Measurements from ENCODE around the gene ZNF853. TPM values are rescaled to one million over a fixed set of nuclear protein-coding genes. Genes with fewer than 3 reads are reported as not detected.

ZNF853 gene
- total and polyA plus RNA-seq, 2 of the 8 experiments (the other 6 are each of a cell fraction or from before 2014, with no cell fraction given), result 4.3 to 5.7 TPM

GRCh38 chr7:6631605-6632004, 16.2 kb downstream of the ZNF853 start:
- CTCF ChIA-PET (ENCODE audit: partially characterized antibody), result interaction anchor here (0.5 to 0.8 kb wide), 3 partner anchors 27 to 242 kb away, joined by 3 read pairs; no protein-coding TSS in a partner anchor
- no peak for FAIRE-seq

More at GRCh38 chr7:6631605-6632004, 16.2 kb downstream of the ZNF853 start:
- no peak overlapping the region for H3K4me3 ChIP-seq (ENCODE audit: extremely low read depth in 1 of 4, insufficient read depth in 2 of 4, low read depth in 3 of 4, low read length in 4 of 4)
- H3K9ac ChIP-seq (replicated peaks in 1 of 4; ENCODE audit: extremely low read depth in 1 of 4, low read depth in 3 of 4, low read length in 3 of 4), result no peak overlapping the region
- no peak overlapping the region for H4K5ac ChIP-seq (ENCODE audit: insufficient read length, low read depth, low read length)
- no peak overlapping the region for H3K14ac ChIP-seq (ENCODE audit: insufficient read length)
- H2AK5ac ChIP-seq (ENCODE audit: low read depth, low read length), result no peak overlapping the region
- H3K56ac ChIP-seq (replicated peaks; ENCODE audit: insufficient read length, low read depth, low read length), result no peak overlapping the region
- H3K4me1 ChIP-seq (replicated peaks in 1 of 4; ENCODE audit: control insufficient read depth in 3 of 4, insufficient read depth in 4 of 4, low read length in 3 of 4), result peaks cover 0 to 4% (median 2%) of the 10 kb centered on the region in 4 experiments; a peak in 2 of 7 replicates
- no peak overlapping the region for H2BK120ac ChIP-seq (replicated peaks; ENCODE audit: low read depth, low read length)
- H2BK12ac ChIP-seq (ENCODE audit: low read depth, low read length), result no peak overlapping the region
- no peak overlapping the region for H3K23ac ChIP-seq (ENCODE audit: insufficient read length)
- no peak overlapping the region for H4K8ac ChIP-seq (ENCODE audit: extremely low read depth, insufficient read depth, low read length)
- H3K27ac ChIP-seq (ENCODE audit: low read depth, low read length), result no peak overlapping the region
- no peaks in the 10 kb centered on the region for H3K36me3 ChIP-seq (ENCODE audit: control insufficient read depth in 2 of 4, insufficient read depth in 4 of 4, low read length in 3 of 4)
- no peak overlapping the region for H3K18ac ChIP-seq (ENCODE audit: extremely low read depth, low read length)
- DNase-seq (ENCODE audit: low read depth in 1 of 2, low spot score in 2 of 2), result no peak
- no peaks in the 10 kb centered on the region for H3K79me1 ChIP-seq (ENCODE audit: low read depth, low read length)
- no peak overlapping the region for H3K4me2 ChIP-seq (ENCODE audit: insufficient read depth in 1 of 2, low read depth in 2 of 2, low read length in 2 of 2)
- POLR2A ChIA-PET (ENCODE audit: partially characterized antibody), result no interaction called here
- H3K9me3 ChIP-seq (ENCODE audit: insufficient read depth in 2 of 2, low read depth in 1 of 2, low read length in 1 of 2), result no peaks in the 10 kb centered on the region
- no peaks in the 10 kb centered on the region; the same call in 1 of the 2 replicates for H3K23me2 ChIP-seq (ENCODE audit: low read depth, low read length)
- WGBS, 2 experiments (ENCODE audit: extremely low coverage in 1 of 2, insufficient coverage in 1 of 2, insufficient read length in 1 of 2, insufficient replicate concordance in 2 of 2, low coverage in 1 of 2, low lambda C conversion rate in 2 of 2, missing lambda C conversion rate in 1 of 2), result 81% methylated on average over 7 of the region's 7 CpGs; no CpG with 5 or more reads in 1 of the 2 experiments
- no peak overlapping the region for H2BK5ac ChIP-seq (ENCODE audit: low read depth, low read length)
- H2BK15ac ChIP-seq (ENCODE audit: low read length), result no peak overlapping the region
- H4K91ac ChIP-seq (replicated peaks; ENCODE audit: insufficient read length, low read length), result no peak overlapping the region
- H3K79me2 ChIP-seq (ENCODE audit: control insufficient read depth in 1 of 2, insufficient read depth in 2 of 2, low read length in 2 of 2), result no peaks in the 10 kb centered on the region
- H3K4ac ChIP-seq (replicated peaks; ENCODE audit: insufficient read length, low read depth, low read length), result no peak overlapping the region
- H2BK20ac ChIP-seq (ENCODE audit: low read length), result no peak overlapping the region
- peaks cover 0 to 3% of the 10 kb centered on the region in 2 experiments for H4K20me1 ChIP-seq (replicated peaks in 1 of 2; ENCODE audit: control insufficient read depth in 1 of 2, insufficient read depth in 2 of 2, low read length in 2 of 2)
- no peaks in the 10 kb centered on the region for H3K27me3 ChIP-seq (replicated peaks in 1 of 4; ENCODE audit: control insufficient read depth in 3 of 4, extremely low read depth in 1 of 4, insufficient read depth in 3 of 4, low read length in 3 of 4)
- H2AFZ ChIP-seq (ENCODE audit: low read length), result no peak overlapping the region
